ENCODE results near the gene ZNF320. TPM values are rescaled to one million over a fixed set of nuclear protein-coding genes. Genes with fewer than 3 reads are reported as not detected.
A peak's percentile ranks its signal among the peaks of the same experiment; 100 is the strongest.
"Not testable (repeated sequence)": the region's sequence is repeated elsewhere in the genome, so short reads cannot be mapped to it uniquely, and the experiment has no call there.

The ZNF320 gene
- 9.2 TPM for total RNA-seq
- long read RNA-seq, partial matches to known transcripts, result 0 of 7 reads
- long read RNA-seq, other reads (novel, unspliced or antisense), result 7 of 7 reads

DNA sequence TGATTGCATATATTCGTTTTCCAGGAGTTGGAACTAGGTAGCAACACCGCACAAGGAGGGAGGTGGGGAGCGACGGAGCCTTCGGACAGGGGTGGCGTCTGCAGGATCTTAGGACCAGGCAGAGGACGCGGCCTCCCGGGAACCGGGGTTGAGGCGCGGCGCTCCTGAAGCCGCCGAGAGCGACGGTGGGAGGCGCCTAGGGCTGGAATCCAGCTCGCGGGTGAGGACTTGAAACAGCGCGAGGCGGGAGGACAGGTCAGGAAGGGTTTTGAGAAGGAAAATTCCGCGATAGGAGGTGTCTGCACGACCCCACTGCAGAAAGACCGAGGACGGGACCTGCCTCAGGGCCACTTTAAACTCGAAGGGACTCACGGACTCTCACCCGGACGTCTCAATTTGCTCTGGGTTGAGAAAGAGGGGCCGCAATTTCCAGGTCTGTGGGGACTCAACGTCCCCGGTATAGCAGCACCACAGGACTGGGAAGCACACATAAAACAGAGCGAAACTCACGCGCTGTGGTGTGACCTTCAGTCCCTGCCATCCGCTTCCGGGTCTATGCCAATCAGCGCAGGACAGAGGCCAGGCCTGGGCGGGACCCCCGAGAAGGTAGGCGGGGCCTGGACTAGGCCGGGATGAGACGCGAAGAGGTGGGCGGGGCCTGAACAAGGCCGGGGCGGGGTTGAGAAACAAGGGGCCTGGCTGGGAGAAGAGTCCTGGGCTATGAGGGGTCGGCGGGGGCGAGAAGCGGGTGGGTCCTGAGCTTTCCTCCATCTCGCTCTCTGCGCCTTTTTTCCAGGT lies at the start of gene ZNF320:
ZNF320 (minus strand) TSS at position 498 of the 798 bp plus-strand sequence. CDS start 7,380 bp downstream, outside the sequence.
- peak; percentile 97 for DNase-seq (ENCODE audit: low spot score)
- intact Hi-C loops (cut with DNase I), result loop anchor here (2.0 kb wide), 1 partner anchor 65 kb away; the partner anchor contains the start of gene ZNF816

DNA sequence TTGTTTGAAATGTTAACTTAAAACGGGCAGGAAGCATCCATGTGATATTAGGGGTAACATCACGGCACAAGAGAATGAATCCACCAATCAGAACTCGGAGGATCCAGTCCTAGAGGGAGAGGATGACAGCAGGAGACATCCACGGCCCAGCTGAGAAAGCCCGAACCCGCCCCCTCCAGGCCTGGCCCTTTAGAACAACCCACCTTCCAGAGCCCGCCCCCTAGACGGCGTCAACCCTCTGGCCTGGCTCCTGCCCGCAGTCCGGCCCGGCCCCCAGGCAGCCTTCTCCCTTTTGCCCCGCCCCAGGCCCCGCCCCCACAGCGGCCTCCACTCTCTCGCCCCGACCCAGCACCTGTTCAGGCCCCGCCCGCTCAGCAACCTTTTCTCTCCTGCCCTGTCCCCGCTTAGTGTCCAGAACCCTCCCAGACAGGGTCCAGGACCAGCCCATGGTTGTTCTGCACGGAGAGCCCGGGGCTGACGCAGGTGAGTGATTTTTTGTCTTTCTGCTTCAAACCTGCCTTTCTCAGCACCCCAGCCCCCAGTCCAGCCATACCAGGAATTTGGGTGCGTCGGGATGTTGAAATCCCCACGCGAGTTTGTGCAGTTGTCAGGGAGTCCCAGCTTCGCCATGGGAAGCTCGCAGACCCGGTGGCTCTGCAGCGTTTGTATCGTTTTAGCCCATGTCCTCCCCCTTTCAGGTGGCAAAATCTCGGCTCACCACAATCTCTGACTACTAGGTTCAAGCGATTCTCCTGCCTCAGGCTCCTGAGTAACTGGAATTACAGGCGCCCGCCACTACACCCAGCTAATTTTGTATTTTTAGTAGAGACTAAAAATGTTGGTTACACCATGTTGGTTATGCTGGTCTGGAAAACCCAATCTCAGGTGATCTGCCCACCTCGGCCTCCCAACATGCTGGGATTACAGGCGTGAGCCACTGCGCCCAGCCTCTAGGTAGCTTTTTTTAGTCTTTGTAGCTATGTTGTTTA lies 49.2 kb upstream of the ZNF320 start:
- no peak for DNase-seq (ENCODE audit: low spot score)
- intact Hi-C loops (cut with DNase I), result no loop called here

DNA sequence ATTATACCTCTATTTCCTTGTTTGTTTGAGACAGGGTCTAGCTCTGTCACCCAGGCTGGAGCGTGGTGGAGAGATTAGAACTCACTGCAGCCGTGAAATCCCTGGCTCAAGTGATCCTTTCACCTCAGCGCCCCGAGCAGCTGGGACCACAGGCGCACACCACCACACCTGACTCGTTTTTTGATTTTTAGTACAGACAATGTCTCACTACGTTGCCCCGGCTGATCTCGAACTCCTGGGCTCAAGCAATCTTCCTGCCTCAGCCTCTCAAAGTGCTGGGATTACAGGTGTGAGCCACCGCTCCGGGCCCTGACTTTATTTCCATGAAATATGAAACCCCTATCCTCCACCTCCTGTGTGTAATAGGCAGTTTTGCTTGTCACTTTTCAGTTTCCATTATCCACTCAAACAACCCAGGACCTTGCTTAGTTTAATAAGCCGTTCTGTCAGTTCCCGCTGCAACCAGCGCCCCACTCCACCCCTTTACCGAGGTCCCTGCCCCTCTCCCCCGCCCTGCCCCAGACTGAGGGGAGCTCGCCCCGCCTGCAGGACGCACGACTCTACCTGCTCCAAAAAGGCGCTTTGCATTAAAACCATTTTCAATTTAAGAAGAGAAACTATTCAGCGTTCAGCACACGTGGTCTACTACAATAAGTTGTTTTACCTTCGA lies 48.4 kb upstream of the ZNF320 start:
- intact Hi-C loops (cut with DNase I), result no loop called here
- no peak for DNase-seq (ENCODE audit: low spot score)

DNA sequence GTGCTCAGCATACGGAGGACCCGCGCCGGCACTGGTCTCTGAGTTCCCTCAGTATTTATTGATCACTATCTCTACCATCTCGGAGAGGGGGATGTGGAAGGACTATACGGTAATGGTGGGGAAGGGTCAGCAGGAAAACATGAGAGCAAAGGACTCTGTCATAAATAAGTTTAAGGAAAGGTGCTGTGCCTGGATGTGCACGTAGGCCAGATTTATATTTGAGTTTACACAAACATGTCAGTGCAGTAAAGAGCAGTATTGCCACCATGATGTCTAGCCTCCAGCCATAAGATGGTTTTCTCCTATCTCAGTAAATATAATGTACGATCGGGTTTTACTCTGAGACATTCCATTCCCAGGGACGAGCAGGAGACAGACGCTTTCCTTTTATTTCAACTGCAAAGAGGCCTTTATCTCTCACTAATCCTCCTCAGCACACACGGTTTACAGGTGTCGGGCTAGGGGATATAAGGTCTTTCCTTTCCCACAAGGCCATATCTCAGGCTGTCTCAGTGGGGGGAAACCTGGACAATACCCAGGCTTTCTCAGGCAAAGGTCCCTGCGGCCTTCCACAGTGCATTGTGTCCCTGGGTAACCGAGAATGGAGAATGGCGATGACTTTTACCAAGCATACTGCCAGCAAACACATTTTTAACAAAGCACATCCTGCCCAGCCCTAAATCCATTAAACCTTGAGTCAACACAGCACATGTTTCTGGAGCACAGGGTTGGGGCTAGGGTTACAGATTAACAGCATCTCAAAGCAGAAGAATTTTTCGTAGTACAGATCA lies 47.5 kb upstream of the ZNF320 start:
- intact Hi-C loops (cut with DNase I); DNase-seq (ENCODE audit: low spot score): not testable (repeated sequence)

GRCh38 chr19:52943884-52944643 lies 46.6 kb upstream of the ZNF320 start:
- no peak for DNase-seq (ENCODE audit: low spot score)
- intact Hi-C loops (cut with DNase I), result loop anchor here (2.0 kb wide), 1 partner anchor 21 kb away; the partner anchor contains the start of gene ZNF888

DNA sequence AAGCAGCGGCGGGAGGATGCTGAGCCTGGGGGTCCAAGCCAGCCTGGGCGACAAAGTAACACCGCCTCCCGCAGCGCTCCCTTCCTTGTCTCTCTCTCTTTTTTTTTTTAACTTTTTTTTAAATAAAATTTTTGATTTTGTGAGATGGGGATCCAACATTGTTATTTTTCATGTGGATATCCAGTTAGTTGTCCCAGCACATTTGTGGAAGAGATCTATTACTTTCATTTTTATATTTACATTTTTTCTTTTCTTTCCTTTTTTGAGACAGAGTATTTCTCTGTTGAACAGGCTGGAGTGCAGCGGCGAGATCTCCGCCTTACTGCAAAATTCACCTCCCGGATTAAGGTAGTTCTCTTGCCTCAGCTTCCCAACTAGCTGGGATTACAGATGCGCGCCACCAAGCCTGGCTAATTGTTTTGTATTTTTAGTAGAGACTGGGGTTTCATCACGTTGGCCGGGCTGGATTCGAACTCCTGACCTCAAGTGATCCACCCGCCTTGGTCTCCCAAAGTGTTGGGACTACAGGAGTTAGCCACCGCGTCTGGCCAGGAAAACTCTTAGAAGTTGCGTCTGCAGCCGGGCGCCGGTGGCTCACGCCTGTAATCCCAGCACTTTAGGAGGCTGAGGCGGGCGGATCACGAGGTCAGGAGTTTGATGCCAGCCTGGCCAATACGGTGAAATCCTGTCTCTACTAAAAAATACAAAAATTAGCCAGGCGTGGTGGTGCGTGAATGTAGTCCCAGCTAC lies 45.9 kb upstream of the ZNF320 start:
- intact Hi-C loops (cut with DNase I), result loop anchor here (2.0 kb wide), 1 partner anchor 21 kb away; the partner anchor contains the start of gene ZNF888
- no peak for DNase-seq (ENCODE audit: low spot score)

DNA sequence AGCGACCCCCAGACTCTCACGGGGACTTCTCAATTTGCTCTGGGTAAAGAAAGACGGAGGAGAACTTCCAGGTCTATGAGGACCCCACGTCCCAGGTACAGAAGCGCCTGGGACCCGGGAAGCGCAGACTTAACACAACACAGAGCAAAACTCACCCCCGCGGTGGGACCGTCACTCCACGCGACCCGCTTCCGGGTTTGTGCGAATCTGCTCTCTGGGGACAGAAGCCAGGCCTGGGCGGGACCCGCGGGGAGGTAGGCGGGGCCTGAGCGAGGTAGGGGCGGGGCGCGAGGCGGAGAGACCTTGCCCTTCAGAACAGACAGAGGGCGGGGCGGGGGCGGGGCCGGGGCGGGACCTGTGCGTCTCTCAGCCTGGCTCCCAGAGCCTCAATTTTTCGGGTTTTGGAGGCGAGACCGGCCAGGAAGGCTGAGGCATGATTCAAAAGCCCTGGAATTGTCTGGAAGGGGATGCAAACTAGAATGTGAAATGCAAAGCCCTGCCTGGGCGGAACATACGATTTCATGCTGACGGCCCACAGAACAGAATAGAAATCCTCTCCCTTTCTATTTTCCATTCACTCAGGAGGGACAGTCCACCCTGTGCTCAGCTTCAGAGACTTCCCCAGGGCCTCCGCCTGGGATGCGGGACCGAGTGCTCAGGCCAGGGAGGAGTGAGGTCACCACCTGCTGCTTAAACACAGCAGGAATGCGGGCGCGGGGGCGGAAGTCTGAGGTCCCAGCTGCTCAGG lies 45.1 kb upstream of the ZNF320 start:
- DNase-seq (ENCODE audit: low spot score), result peak; percentile 96
- intact Hi-C loops (cut with DNase I), result loop anchor here (2.0 kb wide), 1 partner anchor 20 kb away; the partner anchor contains the start of gene ZNF888

GRCh38 chr19:52941941-52942385 lies 44.5 kb upstream of the ZNF320 start:
- DNase-seq (ENCODE audit: low spot score), result no peak
- intact Hi-C loops (cut with DNase I), result loop anchor here (2.0 kb wide), 1 partner anchor 19 kb away; the partner anchor contains the start of gene ZNF888

GRCh38 chr19:52941523-52941922 lies 44.1 kb upstream of the ZNF320 start:
- DNase-seq (ENCODE audit: low spot score); intact Hi-C loops (cut with DNase I): not testable (repeated sequence)

- intact Hi-C loops (cut with DNase I); DNase-seq (ENCODE audit: low spot score): not testable (repeated sequence)
Observed at GRCh38 chr19:52940905-52941304, 43.5 kb upstream of the ZNF320 start.

DNA sequence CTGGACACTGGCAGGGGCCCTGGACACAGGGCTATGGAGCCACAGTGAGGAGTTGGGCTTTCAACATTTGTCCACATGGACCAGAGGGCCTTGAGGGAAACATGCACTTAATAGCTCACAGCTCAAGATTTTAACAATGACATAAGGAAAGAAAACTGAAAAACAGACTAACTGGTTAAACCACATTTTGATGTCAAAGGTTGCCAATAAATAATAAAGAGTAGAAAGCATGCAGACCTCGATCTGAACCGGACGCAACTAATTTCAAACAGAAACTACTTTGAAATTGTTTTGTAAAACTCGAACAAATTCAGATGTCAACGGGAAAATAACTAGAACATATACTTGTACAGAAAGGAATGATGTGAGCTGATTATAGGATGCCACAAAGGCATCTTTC lies 41.3 kb upstream of the ZNF320 start:
- intact Hi-C loops (cut with DNase I), result no loop called here
- no peak for DNase-seq (ENCODE audit: low spot score)

GRCh38 chr19:52936954-52937325 lies 39.5 kb upstream of the ZNF320 start:
- intact Hi-C loops (cut with DNase I), result no loop called here
- DNase-seq (ENCODE audit: low spot score), result no peak

DNA sequence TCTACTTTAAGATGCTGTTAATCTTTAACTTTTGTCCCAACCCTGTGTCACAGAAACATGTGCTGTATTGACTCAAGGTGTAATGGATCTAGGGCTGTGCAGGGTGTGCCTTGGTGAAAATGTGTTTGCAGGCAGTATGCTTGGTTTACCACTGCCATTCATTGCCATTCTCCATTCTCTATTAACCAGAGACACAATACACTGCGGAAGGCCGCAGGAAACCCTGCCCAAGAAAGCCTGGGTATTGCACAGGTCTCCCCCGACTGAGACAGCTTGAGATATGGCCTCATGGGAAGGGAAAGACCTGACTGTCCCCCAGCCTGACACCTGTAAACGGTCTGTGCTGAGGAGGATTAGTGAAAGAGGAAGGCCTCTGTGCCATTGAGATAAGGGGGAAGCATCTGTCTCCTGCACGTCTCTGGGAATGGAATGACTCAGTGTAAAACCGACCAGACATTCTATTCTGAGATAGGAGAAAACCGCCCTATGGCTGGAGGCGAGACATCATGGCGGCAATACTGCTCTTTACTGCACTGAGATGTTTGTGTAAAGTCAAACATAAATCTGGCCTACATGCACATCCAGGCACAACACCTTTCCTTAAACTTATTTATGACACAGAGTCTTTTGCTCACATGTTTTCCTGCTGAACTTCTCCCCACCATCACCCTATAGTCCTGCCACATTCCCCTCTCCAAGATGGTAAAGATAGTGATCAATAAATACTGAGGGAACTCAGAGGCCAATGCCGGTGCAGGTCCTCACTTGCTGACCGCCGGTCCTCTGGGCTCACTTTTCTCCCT lies 38.9 kb upstream of the ZNF320 start:
- intact Hi-C loops (cut with DNase I), result no loop called here
- no peak for DNase-seq (ENCODE audit: low spot score)

DNA sequence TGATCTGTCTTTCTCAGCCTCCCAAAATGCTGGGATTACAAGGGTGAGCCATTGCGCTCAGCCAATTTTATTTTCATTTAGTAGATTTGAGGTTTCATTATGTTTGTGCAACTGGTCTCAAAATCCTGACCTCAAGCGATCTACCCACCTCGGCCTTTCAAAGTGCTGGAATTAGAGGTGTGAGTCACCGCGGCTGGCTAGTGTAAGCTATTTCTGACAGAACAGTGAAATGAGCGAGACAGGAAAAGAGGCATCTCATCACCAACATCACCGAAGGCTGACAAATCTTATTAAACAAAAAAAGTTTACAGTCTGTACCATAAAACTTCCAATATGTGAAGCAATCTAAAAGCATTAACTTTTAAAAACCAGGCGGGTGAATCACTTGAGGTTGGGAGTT lies 38.0 kb upstream of the ZNF320 start:
- DNase-seq (ENCODE audit: low spot score), result no peak
- intact Hi-C loops (cut with DNase I), result no loop called here

DNA sequence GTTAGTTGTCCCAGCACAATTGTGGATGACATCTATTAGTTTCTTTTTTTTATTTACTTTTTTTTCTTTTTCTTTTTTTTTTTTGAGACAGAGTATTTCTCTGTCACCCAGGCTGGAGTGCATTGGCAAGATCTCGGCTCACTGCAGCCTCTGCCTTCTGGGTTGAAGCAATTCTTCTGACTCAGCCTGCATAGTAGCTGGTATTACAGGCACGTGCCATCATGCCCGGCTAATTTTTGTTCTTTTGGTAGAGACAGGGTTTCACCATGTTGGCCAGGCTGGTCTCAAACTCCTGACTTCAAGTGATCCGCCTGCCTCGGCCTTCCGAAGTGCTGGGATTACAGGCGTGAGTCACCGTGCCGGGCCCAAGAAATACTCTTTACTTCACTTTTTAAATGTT lies 27.2 kb upstream of the ZNF320 start:
- intact Hi-C loops (cut with DNase I); DNase-seq (ENCODE audit: low spot score): not testable (repeated sequence)

All from cardiac septum (tissue), 1 donor.